NCI-H2107 treated with DMSO at 0.1 percent for 48 hours (cell line): Measurements from ENCODE around the gene NNT.
A peak's percentile ranks its signal among the peaks of the same experiment; 100 is the strongest.
"Not testable (repeated sequence)": the region's sequence is repeated elsewhere in the genome, so short reads cannot be mapped to it uniquely, and the experiment has no call there.

Source experiments
- DNase-seq: peaks from one replicate; lab custom pipeline; 2025; ENCODE audit not compliant: unreplicated experiment; lab: John Stamatoyannopoulos, UW

NNT gene

DNA sequence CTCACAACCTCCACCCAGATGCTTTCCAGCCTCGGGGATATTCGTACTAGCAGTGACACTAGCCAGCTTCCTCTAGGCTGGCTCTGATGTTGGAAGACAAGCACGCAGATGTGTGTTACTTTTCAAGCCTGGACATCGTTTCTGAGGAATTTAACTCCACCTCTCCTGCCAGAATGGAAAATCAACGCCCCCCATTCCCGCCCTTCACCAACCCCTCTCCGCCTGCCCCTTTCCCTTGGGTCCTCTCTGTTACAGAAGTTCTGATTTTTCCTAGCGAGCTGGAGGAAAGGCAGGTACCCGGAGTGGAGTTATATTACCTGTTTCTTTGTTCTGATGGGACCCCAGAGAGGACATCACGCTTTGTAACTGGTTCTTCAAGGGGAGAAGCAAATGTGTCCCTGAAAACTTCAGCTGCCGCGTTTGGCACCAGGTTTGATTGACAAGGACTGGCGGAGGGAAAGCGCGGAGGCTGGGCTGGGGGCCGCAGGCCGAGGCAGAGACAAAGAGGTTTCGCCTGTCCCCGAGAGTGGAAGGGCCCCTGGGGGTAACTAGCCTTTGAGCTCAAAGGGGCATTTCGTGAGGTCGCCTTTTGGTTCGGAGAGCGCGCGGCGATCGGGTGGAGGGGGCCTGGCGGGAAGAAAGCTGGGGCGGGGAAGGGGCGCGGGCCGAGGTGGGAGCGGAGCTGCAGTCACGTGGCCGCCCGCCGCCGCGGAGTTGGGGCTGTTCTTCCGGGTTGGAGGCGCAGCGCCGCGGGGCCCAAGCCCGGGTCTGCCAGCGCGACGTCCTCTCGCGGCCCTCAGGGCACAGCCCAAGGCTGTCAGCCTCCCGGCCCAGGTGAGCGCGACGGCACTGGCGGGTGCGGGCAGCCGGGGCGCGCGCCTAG is at the start of gene NNT:
TSS of gene NNT (plus strand) at position 720 of the 883 bp plus-strand sequence. CDS start 6,016 bp downstream, outside the sequence.
- peak; percentile 62 for DNase-seq

DNA sequence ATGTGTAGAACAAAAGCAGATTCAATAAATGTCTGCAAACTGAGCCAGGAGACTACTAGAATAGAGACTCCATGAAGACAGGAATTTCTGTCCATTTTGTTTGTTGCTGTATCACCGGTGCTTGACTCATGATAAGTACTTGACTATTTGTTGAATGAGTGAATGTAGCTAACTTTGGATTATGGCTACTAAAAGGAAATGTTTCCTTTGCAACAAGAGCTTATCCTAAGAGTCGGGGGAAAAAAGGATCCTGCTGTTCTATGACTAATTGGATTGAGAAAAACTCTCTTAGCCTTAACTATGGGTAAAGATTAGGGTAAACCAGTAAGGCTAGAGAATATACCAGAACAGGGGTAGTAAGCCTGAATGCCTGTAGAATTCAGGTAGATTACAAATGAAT is 49.6 kb upstream of the NNT start:
- no peak for DNase-seq

DNA sequence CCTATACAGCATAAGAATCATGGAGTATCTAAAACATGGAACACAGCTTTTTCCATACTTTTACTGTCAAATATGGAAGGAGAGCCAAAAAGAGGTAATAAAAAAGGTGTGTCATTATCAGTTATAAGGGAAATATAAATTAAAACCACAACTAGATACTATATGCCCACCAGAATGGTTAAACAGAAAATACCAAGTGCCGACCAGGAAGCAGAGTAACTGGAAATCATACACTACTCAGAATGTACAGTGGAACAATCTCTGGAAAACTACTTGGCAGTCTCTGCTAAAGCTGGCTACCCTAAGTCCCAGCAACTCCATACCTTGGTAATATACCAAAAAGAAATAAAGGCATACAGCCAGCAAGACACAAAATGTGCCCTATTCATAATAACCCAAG is 48.5 kb upstream of the NNT start:
- no peak for DNase-seq

DNA sequence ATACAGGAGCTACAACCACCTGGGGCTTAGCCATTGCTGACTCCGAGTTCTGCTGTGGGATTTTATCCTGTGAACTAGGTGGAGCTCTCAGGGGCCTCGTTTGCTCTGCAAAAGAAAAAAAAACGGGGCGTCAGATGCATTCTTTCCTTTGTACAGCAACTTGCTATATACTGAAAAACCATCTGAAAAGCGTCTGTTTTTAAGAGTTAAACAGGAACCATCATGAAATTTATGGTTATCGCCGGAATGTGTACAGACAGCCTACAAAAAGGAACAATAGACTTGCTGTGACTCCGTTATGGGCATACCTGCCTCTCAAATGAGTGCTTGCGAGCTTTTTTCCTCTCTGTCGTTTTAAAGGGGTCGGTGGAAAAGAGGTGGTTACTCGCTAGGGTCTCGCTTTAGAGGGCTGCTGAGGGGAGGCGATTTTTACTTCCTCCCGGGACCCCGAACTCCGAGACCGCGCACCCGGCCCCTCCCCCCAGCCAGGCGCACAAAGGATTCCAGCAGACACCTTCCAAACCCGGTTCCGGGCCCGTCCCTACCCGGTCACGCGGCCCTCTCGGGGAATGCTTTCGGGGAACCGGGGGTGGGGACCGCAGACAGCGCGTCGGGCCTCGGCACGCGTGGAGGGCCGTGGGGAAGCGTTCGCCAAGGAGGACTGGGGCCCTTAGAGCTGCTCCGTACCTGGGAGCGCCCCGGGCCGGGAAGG is 46.9 kb upstream of the NNT start:
- peak; percentile 30 for DNase-seq

DNA sequence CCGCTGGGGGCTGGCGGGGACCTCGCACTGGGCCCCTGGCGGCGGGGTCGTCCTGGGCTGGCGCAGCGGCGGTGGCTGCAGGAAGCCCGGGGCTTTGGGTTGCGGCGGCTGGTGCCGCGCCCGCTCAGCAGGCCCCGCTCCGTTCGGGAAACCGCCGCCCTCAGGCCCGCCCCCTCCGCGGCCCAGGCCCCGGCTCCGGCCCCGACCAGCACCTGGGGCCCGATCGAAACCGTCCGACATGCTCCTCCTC is 46.4 kb upstream of the NNT start:
- not testable (repeated sequence) for DNase-seq

GRCh38 chr5:43556857-43557542 is 46.0 kb upstream of the NNT start, which contains the start of gene PAIP1:
PAIP1 (minus strand) TSS chr5:43557077; CDS start chr5:43556846, 231 bp downstream.
- DNase-seq, result peak; percentile 64

GRCh38 chr5:43560128-43560527 is 42.9 kb upstream of the NNT start:
- DNase-seq, result peak; percentile 27

GRCh38 chr5:43561356-43561755 is 41.6 kb upstream of the NNT start:
- no peak for DNase-seq

DNA sequence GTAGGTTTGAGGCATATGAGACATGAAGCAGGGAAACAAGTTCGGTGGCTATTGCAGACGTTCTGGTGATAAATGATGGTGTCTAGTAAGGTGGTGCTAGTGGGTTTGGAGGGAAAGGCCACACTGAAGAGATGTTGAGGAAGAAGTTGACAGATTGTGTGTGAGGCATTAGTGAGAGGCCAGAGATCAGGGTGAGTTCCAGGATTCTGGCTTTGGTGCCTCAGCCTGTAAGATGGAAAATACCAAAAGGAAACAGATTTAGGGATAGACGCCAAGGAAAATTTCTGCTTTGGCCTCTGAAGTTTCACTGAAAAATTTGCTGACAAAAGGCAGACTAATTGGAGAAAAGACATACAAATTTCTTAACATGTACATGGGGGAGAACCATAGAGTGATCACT is 39.7 kb upstream of the NNT start:
- no peak for DNase-seq

DNA sequence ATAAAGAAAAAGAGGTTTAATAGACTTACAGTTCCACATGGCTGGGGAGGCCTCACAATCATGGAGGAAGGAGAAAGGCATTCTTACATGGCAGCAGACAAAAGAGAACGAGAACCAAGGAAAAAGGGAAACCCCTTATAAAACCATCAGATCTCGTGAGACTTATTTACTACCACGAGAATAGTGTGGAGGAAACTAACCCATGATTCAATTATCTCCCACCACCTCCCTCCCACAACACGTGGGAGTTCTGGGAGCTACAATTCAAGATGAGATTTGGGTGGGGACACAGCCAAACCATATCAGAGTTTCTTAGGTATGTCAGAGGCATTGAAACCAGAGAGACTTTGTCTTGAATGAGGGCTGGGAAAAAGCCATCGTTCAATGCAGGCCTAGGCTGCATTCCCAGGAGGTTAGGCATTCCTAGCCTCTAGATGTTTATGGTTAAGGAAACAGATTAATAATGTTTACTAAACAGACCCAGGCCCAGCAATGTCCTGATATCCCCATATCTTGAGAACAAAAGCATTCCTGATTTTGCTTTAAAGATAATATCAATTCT is 38.6 kb upstream of the NNT start:
- DNase-seq, result no peak

GRCh38 chr5:43565043-43565442 is 37.9 kb upstream of the NNT start:
- DNase-seq, result no peak

DNA sequence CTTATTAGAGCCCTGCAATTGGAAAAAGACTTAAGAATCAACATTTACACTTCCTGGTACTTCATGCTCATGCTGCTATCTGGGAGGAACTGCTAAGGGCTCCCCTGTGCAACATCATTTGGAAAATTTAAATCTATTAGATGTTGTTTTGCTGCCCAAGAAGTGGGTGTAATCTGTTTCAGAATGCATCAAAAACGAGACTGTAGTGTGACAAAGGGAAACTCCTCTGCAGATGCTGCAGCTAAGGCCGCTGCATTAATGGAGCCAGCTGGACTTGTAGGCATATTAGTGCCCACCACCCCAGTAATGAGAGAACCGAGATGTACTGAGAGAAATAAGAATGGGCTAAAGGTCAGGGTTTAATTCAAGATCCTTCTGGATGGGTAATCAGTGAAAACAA is 35.0 kb upstream of the NNT start:
- DNase-seq, result no peak

DNA sequence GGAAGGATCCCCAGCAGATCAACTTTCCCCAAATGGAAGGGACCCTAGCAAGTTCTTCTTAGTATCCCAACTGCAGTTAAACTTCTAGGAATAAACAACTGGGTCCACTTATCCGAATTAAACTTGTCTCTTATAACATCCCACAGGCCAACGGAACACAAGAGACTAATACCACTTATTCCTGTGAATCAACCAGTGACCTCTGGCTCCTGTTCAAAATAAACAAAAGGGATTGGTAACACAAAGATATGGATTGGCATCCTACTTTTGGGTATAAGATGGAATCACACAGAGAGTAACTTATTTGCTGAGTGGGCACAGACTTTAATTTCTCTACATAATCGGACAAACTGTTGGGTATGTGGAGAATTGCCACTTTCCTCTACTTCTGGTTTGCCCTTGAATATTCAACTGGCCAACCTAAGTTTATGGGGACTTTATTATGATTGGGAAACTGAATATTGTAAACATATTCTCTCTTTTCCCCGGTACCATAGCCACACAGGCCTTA is 33.7 kb upstream of the NNT start:
- DNase-seq, result no peak

DNA sequence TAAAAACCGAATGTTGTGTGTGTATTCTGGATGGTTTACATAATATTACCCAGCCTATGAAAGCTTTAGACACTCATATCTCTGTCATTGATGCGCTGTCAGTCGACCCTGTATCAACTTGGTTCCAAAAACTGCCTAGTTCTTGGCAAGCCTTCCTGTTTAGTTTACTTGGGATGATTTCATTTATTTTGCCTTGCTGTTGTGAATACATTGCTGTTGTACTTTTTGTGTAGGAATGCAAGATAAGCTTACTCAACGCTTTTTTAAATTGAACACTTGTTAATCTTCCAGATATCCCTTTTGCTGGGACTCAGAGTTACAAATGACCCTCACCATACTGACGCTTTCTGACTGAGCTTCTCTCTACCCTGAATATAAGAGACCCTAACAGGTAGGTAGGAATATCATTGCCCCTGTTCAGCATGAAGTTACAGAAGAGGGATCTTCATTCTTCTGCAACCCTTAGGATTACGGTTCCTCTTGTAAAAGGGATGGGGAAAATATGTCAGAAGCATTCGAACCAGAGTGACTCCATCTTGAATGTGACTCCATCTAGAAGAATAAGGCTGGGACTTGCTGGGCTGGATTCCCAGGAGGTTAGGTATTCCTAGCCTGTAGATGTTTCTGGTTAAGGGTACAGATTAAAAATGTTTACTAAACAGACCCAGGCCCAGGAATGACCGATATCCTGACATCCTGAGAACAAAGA is 32.4 kb upstream of the NNT start:
- no peak for DNase-seq

DNA sequence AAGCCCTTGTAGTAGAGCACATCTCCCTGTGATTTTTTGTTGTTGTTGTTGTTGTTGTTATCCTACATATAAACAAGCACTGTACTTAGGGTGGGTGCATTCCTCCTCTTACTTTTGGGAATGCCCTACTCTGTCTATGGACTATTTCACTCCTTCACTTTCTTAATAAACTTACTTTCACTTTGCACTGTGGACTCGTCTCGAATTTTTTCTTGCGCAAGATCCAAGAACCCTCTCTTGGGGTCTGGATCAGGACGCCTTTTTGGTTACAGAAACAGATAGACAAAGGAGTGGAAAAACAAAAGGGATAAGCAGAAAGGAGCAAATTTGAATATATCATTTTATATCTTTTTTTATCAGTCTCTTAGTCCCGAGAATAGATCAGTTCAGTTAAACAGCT is 31.7 kb upstream of the NNT start:
- DNase-seq, result no peak

DNA sequence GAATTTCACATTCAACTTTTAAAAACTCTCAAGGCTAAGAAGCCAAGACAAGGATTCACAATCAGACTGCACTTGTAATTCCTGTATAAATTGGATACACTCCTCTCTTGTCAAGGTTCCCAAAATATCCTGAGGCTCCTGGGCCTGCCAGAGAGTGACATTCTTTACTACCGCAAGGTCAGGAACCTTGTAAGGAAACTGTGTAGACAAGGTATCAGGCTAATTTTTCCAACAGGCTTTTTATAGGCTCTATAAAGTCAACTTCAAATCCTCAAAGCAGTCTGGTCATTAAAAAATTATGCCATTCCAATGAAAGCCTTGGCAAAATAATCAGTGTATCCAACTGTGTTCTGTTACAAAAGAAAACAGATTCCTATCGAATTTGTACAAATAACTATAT is 30.6 kb upstream of the NNT start:
- no peak for DNase-seq

- DNase-seq, result no peak
These were observed 29.9 kb upstream of the NNT start for GRCh38 chr5:43573058-43573457.

- DNase-seq, result not testable (repeated sequence)
These were observed 22.4 kb upstream of the NNT start for GRCh38 chr5:43580402-43581210.

- DNase-seq, result no peak
These were observed 21.6 kb upstream of the NNT start for GRCh38 chr5:43581398-43581797.
